ENCODE measurements around the gene RCE1.

GRCh38 chr11:66880496-66881450, 37.5 kb downstream of the RCE1 start:
- TF ChIP-seq POLR2A (IDR thresholded peaks at IDR 0.05; ENCODE audit: low read depth, low read length) (no peak), POLR2AphosphoS5 (IDR thresholded peaks at IDR 0.05; ENCODE audit: low read depth, low read length) (no peak), TAF1 (IDR thresholded peaks at IDR 0.05; ENCODE audit: borderline replicate concordance, low read depth, low read length) (no peak)

Measured in GM12892 (cell line).